ENCODE data around the gene TCTN1.
"Not testable (repeated sequence)": the region's sequence is repeated elsewhere in the genome, so short reads cannot be mapped to it uniquely, and the experiment has no call there.

The TCTN1 gene

DNA sequence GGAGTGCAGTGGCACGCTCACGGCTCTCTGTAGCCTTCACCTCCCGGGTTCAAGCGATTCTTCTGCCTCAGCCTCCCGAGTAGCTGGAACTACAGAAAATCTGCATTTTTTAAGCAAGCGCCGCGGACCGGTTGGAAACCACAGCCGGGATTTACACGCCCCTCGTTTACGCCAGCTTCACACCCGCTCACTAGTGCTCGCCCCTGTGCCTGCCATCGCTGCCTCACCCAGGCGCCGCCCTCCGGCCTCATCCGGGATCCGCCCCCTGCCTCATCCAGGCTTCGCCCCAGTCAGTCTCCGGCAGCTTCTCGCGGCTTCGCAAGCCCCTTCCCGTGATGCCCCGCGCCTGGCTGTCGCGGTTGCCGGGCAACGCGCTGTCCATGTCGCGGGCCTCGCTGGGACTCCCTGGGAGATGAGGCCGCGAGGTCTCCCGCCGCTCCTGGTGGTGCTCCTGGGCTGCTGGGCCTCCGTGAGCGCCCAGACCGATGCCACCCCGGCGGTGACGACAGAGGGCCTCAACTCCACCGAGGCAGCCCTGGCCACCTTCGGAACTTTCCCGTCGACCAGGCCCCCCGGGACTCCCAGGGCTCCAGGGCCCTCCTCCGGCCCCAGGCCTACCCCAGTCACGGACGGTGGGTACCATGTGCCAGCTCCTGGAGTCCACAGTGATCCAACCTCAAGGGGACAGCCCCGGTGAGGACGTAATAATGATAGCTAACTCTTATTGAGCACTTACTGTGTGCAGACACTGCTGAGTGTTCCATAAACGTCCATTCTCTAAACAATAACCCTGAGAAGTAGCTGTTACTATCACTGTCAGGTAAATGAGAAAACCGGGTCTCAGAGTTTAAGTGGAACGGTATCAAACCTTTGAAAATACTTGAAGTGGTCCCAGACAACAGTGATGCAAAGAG lies at the start of gene TCTN1:
TSS of gene TCTN1 (plus strand) at position 359 of the 914 bp plus-strand sequence. CDS start at position 413, 54 bp downstream.
- peak; percentile 94 for DNase-seq

DNA sequence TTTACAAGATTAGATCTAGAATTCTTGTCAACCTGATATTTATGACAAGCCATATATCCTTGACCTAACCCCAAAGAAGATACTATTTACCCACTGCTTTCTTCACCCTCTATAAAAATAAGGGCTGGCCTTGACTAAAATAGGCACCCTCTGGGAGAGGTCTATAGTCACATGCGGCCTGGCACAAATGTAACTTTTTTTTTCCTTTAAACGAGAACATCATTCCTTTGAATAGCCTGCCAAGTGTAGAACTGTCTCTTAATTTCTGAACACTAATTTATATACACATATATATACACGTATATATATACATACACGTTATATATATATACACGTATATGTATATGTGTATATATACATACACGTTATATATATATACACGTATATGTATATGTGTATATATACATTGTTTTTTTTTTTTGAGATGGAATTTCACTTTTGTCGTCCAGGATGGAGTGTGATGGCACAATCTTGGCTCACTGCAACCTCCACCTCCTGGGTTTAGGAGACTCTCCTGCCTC lies 49.4 kb upstream of the TCTN1 start:
- no peak for DNase-seq

DNA sequence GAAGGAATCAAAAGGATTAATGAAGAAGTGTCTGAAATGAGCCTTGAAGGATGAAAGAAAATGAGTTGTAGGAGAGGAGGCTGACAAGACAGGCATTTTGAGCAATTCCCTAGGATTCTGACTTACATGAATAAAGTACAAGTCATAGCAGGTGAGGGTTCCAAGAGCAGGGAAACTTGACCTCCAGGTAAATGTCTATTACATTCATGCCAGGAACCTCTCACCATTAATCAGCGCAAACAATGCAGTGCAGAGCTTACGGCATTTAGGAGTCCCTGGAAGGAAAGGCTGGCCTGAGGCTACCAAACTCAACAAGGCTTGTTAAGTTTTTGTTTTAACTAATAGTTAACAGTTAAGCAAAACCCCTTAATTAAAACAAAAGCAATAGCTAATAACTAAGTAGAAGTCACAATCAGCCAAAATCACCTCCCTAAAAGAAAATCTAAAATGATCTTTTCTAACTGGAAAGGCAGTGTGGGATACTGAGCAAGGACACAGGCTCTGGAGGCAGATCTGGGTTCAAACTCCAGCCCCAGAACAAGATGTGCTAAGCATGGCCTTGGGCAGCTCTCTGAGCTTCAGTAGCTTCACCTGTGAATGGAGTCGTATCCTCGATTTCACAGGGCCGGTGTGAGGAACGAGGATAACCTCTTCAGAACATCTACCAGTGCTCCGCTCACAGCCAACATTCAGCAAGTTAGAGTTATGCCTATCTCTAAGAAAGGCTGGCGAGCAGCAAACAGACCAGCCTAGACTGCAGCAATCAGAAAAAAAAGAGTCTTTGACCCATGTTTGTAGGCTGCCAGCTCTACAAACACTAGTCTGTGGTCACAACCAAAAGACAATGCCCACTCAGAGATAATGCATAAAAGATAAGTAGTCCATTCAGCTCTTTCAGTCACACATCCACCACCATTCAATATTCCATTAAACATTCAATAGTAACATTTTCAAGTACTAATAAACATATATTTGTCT lies 47.7 kb upstream of the TCTN1 start:
- peak; percentile 75 for DNase-seq

DNA sequence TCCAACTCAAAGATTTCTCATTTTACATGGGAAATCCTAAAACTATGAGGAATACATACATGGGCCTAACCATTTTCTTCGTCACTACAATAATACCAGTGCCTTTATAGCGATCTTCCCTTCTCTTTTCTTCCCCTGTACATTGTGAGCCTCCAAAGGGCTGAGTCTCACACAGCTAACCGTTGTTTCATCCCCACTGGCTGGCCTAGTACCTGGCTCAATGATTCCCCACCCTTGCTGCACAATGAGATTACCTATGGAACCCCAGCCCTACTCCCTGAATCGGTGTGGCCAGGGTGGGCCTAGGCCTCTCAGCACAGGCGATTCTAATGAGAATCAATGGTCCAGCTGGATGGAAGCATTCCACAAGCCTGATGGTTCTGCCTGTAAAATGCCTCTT lies 46.9 kb upstream of the TCTN1 start:
- DNase-seq = no peak

DNA sequence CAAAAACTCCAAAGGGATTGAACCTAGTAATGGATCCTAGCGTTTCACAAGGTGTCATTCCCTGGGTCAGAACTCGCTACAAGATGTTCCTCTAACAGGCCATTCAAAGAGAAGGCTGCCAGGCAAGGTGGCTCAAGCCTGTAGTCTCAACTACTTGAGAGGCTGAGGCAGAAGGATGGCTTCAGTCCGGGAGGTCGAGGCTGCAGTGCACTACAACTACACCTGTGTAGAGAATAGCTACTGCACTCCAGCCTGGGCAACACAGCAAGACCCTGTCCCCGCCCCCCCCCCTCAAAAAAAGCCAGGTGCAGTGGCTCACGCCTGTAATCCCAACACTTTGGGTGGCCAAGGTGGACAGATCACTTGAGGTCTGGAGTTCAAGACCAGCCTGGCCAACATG lies 45.2 kb upstream of the TCTN1 start:
- DNase-seq = no peak

DNA sequence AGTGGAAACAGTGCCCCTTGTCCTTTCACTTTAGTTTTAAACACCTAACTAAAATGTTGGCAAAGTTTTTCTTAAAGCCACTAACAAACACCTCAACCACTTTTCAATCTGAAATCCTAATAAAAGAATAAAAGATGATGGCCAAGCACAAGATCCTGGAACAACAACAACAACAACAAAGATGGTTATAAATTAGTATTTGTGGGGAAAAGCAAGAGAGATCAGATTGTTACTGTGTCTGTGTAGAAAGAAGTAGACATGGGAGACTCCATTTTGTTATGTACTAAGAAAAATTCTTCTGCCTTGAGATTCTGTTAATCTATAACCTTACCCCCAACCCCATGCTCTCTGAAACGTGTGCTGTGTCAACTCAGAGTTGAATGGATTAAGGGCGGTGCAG lies 44.1 kb upstream of the TCTN1 start:
- not testable (repeated sequence) for DNase-seq

DNA sequence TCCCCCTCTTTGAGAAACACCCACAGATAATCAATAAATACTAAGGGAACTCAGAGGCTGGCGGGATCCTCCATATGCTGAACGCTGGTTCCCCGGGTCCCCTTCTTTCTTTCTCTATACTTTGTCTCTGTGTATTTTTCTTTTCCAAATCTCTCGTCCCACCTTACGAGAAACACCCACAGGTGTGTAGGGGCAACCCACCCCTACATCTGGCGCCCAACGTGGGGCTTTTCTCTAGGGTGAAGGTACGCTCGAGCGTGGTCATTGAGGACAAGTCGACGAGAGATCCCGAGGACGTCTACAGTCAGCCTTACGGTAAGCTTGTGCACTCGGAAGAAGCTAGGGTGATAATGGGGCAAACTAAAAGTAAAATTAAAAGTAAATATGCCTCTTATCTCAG lies 43.1 kb upstream of the TCTN1 start:
- not testable (repeated sequence) for DNase-seq

DNA sequence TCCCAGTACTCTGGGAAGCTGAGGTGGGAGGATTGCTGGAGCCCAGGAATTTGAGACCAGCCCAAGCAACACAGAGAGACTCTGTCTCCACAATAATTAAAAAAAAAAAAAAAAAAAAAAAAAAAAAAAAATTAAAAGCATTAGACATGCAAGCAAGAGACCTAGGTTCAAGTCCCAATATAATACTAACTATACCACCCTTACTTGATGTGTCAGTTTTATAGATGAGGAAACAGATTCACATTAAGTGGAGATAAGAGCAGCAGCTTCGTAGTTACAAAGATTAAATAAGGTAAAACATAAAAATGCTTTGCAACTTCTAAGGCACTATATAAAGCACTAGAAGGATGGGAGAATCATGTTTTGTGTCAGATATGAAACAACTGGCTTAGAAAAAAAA lies 39.9 kb upstream of the TCTN1 start:
- DNase-seq = no peak

DNA sequence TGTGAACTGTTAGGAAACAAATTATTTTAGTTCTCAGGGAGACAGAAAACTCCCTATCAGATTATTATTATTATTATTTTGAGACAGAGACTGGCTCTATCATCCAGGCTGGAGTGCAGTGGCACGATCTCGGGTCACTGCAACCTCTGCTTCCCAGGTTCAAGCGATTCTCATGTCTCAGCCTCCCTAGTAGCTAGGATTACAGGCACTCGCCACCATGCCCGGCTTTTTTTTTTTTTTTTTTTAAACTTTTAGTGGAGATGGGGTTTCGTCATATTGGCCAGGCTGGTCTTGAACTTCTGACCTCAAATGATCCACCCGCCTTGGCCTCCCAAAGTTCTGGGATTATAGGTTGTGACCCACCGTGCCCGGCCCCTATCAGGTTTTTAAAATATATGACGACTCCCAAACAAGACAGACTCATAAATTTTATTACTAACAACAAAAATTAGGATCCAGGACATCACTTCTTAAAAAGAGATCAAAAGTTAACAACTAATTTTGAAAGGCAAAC lies 39.2 kb upstream of the TCTN1 start:
- not testable (repeated sequence) for DNase-seq

DNA sequence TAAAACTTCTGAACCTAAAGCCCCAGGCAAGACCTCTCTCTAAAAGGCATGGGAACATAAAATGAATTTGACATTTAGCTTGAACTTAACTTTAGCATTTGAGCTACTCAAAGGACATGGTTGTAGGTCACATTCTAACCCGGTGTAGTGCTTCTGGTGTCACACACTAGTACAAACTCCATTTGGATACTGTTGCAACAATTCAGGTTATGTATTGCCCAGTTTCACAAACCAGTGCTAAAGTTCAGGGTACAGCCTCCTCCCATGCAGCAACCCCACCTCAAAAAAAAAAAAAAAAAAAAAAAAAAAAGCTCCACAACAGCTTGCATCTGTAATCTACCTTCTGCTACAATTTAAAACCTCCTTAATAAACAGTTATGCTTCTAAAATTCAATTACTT lies 38.6 kb upstream of the TCTN1 start:
- no peak for DNase-seq

DNA sequence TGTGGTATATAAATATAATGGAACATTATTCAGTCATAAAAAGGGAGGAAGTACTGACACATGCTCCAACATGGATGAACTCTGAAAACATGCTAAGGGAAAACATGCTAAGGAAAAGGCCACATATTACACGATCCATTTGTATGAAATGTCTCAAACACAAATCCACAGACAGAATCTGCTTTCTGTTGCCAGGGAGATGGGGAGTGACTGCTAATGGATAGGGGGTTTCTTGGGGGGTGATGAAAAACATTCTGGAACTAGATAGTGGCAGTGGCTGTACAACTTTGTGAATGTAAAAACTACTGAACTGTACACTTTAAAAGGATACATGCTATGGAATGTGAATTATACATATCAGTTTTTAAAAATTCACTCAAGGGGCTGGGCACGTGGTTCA lies 37.4 kb upstream of the TCTN1 start:
- DNase-seq = no peak

DNA sequence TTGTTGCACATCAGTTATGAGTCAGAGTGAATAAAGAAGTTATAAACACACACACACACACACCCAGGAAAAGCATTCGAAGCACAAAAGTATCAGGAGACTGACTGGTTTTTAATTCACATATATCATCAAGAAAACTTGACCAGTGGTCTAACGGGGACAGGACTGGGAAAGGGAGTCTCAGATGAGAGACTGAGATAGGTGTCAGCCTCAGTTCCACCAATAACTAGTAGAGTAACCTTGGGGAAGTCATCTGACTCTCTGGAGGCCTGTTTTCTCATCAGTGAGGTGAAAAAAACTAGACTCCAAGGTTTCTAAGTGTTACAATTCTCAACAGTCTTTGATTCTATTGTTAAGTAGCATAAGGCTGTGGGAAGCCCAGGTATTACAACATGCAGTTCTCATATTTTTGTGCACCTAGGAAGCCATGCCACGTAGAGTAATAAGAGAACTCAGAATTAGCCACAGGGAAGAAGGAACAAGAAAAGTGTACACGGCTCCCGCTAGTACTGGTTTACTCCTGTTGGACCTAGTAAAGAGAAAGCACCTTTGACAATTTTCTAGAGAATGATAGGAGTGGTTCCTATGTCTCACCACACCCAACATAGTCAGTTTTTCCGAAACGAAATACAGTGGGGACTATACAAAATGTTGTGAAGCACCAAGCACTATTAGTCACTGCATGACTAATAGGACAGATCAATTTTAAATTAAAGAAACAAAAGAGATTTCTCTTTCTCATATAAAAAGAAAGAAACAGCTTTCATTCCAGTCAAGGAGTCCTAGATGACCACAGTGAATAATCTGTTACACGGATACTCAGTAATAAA lies 35.9 kb upstream of the TCTN1 start:
- DNase-seq = peak; percentile 75

DNA sequence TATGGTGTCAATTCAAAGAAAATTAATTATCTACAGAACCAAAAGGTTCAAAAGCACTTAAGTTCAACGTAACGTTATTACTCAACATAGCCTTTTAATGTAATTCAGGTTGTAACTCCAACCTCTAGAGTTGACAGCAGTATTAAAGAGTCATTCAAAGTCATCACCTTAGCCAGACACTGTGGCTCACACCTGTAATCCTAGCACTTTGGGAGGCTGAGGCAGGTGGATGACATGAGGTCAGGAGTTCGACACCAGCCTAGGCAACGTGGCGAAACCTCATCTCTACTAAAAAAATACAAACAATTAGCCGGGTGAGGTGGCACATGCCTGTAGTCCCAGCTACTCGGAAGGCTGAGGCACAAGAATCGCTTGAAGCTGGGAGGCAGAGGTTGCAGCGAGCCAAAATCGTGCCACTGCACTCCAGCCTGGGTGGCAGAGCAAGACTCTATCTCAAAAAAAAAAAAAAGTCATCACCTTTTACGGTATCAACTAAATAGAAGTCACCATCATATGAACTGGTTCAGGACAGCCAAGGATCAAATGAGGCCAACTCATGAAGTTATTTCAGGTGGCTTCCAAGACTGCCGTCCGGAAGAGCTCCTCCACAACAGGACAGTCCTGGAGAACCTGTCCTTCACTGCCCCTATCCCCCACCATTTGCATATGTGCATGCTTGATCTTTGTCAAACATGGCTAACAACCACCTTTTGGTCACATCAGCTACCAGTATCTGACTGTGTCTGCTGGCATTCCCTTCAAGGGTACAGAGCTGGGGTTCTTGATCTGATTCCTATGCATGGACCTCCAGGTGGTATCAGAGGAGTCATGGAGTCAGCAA lies 35.0 kb upstream of the TCTN1 start:
- DNase-seq = no peak

DNA sequence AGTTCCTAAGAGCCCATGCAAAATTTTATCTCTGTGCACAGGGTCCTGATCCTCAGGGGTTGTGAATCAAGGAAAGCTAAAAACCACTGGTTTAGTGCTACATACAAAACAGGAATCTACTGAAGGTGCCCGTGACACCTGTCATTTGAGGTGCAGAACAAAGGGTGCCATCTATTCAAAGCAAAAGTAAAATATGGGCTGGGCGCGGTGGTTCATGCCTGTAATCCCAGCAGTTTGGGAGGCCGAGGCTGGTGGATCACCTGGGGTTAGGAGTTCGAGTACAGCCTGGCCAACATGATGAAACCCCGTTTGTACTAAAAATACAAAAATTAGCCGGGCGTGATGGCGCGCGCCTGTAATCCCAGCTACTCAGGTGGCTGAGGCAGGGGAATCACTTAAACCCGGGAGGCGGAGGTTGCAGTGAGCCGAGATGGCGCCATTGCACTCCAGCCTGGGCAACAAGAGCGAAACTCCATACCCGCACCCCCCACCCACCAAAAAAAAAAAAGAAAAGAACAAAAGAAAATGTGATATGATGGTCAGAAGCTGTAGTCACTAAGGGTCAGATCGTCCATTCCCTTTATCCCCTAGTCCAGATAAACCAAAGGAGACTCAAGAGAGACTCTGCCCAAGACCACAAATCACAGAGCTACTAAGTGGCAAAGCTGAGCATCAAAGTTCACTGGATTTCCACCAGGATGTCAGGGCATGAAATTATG lies 34.2 kb upstream of the TCTN1 start:
- no peak for DNase-seq

DNA sequence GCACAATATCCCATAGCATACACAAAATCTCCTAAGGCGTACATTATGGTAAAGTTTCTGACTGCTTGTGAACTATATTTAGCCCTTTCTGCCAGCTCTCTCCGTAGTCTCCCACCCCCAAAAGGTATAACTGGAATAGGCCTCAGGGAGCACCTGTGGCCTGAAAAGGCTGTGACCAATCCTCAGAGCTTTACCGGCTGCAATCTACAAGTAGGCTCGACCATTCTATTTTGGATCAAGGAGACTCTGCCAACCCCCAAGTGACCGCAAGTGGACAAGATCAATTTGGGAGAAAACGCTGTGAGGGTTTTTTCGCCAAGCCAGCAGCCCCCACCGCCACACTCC lies 32.0 kb upstream of the TCTN1 start:
- peak; percentile 16 for DNase-seq

DNA sequence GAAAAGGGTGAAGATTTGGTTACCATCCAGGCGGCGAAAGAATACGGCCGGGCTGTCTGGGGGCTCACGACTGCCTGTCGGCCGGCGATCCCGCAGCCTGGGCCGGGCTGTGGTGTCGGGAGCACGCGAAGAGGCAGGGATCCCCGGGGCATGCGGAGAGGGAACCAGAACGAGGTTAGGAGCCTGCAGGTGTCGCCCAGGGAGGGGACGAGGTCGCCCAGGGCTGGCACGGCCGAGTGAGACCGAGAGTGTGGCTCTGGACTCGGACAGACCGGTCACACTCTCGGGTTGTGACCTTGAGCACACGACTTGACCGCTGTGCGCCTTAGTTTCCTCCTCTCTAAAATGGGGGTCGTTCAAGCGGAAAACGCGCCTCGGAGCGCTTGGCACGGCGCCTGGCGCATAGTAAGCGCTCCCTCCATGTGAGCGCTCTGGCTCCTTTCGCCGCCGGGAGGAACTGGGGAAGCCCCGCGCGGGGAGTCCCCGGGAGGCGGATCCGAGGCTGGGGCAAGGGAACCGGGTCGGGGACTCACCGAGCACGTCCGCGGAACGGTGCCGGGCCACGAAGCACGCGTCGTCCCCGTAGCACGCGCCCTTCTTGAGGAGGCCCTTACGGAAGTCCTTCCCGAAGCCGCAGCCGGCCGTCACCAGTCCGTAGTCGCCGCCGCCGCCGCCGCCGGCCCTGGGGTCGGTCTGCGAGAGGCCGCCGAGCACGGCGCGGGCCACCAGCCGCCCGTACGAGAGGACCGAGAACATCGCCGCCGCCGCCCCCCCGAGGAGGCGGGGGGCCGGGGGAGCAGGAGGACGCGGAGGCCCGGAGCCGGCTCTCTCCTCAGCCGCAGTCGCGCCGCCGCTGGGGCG lies 31.4 kb upstream of the TCTN1 start:
- peak; percentile 62 for DNase-seq

DNA sequence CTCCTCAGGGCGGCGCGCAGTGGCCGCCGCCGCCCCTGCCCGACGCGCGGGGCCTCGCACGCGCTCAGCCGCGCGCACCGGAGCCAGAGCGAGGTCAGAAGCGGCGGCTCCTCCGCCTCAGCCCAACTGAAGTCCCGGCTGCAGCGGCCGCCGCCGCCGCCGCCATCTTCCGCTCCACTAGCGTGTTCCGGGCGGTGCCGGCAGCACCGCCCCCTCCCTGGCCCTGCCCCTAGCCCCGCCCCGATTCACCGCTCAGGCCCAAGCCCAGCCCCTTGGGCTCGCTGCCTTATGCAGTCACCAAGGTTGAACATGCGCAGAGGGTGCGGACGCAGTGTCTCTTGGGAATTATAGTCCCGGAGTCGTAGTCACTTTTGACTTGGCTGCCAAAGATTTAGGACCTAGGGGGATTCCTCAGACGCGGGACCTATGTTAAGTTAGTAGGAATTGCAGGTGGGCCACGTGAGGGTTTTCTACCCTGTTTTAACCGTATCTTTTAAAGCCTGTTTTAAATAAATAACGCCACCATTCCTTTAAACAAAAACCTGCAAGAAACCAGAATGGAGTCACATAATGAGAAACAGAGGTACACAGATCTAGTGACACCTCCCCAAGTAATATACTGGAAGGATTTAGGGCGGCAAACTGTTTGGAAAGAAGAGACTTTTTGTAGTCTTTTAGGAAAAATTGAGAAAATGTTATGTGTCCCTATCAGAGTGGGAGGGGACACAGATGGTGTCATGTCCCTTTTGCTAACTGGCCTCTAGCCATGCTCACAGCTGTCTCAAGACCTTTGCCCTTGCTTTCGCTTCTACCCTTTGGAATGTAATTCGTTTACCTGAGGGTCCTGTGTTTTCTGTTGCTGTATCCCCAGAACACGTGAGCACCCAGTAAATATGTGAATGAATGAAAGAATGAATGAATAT lies 30.5 kb upstream of the TCTN1 start, which contains the start of gene PPTC7:
TSS of gene PPTC7 (minus strand) at position 182 of the 923 bp plus-strand sequence. CDS start 287 bp downstream, outside the sequence.
- DNase-seq = peak; percentile 97

DNA sequence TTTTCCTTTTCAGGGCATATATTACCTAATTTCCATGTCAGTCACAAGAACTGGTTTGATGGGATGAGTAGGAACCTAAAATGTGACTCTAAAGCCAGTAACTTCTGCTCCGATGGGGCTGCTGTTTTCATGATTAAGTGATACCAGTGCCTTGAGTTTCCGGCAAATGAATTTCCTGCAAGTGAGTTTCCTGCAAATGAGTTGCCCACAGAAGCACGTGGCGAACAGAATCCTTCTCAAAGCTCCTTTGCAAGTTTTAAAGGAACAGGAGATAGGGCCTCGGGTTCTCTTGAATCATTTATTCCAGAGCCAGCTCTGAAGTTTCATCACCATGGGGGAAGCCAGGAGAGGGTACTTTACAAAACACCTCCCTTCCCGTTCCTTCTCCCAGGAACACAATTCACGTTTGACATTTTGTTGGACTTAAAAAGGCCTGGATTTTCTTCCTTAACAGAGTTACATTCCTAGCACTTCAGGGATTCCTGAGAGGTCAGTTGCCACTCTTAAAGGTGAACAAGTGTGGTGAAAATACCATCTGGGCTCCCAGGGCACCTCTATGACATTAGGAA lies 28.6 kb upstream of the TCTN1 start:
- peak; percentile 60 for DNase-seq
